Femur (tissue), 1 donor: ENCODE measurements around the gene ZBTB5.

Experiments
- DNase-seq: peaks from one replicate; pipeline ENCODE4 v3.0.0-alpha.2; 2017

Gene ZBTB5

DNA sequence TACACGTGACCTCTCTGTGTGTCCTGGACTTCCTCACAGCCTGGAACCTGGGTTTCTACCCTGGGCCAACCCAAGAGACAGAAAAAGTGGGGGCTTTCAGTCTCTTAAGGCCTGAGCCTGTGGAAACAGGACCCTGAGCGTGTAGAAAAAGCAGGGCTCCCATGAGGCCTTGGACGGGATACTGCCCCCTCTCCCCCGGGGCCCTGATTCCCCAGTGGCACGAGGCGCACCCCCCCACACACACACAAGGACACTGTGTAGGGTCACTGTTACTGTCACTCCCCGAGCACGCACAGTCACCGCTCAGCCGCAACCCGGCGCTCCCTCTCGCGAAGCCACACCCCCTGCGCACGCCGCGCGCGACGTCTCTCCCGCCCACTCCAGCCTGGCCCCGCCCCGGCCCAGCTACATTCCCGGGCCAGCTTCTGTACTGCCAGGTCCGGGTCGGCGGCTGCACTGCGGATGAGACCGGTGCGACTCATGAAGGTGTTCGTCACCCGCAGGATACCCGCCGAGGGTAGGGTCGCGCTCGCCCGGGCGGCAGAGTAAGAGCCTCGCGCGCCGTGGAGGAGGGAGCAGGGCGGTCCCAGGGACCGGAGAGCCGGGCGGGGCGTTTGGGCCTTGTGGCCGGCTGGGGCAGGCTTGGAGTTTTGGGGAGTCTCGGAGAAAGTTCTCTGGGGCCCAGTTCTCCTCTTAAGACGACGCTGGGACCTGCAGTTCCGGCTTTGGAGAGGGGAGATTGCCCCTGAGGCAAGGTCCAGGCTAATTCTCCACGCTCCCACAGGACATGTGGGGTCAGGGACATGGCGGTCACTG is 42.8 kb downstream of the ZBTB5 start, which contains the start of gene GRHPR:
Gene GRHPR (plus strand): TSS at position 408 of the 816 bp plus-strand sequence. CDS start 55 bp downstream, at position 463.
- DNase-seq, result peak; percentile 92

DNA sequence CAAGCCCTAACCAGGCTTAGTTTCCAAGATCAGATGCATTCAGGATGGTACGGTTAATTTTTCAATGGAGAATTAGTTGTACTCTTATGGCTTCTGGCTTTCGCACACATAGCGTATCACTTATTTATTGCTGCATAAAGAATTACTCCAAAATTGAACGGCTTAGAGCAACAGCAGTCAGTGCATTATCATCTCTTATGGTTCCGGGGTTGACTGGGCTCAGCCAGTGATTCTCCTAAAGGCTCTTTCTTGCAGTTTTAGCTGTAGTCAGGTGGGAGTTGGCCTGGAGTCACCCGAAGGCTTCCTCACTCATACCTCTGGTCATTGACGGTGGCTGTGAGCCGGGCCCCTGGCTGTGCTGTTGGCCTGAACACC is 43.3 kb downstream of the ZBTB5 start:
- DNase-seq, result no peak

DNA sequence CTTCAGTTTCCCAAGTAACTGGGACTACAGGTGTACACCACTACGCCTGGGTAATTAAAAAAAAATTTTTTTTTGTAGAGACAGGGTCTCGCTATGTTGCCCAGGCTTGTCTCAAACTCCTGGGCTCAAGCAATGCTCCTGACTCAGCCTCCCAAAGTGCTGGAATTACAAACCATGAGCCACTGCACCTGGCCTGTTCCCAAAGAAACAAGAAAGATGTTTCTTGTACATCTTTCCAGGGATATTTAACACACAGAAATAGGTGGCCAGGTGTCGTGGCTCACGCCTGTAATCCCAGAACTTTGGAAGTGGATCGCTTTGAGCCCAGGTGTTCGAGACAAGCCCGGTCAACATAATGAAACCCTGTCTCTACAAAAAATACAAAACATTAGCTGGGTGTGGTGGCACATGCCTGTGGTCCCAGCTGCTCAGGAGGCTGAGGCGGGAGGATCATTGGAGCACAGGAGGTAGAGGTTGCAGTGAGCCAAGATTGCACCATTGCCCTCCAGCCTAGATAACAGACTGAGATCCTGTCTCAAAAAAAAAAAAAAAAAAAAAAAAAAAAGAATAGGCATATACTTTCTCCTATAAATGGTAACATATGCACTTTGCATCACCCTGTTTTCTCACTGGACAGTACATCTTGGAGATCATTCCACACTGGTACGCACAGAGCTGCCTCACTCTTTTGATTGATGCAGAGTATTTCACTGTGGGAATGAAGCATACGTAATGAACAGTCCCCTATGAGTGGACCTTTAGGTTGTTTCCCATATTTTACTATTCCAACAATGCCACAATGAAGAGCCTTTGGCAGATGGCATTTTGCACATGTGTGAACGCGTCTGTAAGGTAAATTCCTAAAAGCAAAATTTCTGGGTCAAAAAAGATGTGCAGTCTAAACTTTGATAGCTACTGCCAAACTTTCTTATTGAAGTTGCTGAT is 44.7 kb downstream of the ZBTB5 start:
- no peak for DNase-seq

DNA sequence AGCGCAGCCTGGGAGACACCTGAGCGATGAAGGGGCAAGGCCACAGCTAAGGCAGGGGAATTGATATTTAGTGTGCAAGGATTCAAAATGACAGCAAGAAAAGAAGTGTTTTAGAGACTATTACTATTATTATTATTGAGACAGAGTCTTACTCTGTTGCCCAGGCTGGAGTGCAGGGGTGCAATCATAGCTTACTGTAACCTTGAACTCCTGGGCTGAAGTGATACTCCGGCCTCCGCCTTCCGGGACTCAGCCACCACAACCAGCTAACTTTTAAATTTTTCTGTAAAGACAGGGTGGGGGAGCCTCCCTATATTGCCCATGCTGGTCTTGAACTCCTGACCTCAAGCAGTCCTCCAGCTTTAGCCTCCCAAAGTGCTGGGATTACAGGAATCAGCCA is 46.0 kb downstream of the ZBTB5 start:
- no peak for DNase-seq

DNA sequence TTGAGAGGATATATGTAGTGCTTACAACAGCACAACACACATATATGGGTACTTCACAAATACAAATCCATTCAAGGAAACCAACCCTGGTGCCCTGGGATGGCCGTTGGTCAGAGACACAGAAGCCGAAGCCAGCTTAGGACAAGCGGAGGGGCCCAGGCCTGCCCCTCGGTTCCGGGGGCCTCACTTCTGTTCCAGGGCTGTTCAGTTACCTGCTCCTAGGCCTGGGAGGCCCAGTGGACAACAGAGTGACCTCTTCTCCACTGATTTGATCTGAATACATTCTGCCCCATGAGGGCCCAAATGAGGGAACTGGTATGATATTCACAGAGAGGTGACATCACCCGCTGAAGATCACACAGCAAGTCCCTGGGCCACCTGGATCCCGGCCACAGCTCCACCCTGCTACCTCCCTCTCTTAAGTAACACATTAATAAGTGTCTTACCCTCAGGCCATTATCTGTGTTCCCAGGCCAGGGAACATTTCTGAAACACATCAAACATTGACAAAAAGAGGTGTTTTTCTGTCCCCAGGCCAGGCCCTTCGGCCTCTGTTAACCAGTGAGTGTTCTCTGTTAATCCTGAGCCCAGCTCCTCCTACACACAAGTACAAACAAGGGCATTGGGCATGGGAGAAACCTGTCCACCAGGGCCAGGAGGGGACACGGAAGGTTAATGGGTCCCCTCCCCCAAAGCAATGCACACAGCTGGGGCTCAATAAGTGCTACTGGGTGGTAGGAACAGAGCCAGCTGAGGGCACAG is 47.2 kb downstream of the ZBTB5 start:
- DNase-seq, result no peak

DNA sequence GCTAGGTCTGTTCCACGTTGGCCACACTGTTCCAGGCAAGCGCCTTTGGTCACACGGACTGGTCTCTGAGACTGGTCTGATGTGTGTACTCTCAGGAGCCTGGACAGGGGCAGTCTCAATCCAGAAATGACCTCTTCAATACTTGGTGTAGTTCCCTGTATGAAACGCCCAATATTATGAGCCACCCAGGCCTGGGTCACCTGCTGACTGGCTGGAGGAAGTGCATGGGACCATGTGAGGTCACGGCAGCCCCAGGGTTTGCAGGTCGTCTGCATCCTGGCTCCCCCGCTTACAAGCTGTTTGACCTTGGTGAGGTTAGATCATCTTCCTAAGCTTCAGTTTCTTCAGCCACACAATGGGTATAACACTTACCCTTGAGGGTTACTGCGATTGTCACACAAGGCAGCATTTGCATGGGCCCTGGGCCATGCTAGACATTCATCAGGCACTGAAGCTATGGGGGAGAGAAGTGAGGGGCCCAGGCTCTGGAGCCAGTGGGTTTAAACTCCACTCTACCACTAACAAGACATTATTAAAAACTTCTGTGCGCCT is 47.9 kb downstream of the ZBTB5 start:
- DNase-seq, result no peak

DNA sequence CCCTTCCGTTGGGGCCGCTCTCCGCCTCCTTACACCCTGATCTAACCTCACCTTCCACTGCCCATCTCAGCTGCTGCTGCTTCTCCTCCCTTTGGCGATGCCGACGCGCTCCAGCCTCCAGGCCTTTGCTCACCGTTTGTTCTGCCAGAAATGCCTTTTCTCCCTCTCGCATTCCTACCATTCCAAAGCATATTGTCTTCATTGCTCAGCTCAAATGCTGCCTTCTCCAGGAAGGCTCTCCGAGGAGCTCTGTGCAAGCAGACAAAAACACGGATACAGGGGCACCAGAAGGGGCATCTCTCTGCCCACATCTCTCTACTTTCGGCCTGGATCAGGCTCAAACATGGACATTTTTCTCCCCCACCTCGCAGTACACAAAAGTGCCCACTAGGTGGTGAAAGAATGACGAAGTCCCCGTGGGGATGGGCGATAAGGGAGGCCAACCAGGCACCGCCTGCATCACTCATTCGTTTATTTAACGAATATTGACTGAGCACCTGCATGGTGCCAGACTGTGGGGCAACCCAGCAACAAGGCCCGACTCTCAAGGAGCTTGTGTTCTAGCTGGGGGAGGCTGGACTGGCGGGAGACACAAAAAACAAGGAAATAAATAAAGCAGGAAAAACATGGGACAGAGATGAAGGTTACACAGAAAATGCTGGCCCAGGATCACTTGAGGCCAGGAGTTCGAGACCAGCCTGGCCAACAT is 50.1 kb downstream of the ZBTB5 start:
- DNase-seq, result peak; percentile 71

DNA sequence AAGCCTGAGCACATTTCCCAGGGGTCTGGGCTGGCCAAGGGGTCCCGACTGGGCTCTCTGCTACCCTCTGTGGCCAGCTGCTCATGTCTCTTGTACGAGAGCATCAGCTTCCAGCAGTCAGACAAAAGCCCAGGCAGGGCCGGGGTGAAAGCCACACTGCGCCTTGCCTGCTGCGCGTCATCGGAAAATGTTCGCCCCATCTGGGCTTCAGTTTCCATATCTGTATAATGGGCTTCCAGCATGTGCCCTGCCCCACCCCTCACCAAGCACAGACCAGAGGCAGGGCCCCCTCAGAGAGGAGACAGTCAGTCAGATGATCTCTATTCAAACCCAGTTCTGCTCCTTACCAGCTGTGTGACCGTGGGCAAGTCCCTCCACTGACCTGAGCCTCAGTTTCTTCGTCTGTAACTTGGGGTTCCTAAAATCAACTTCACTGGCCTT is 50.7 kb downstream of the ZBTB5 start:
- no peak for DNase-seq

DNA sequence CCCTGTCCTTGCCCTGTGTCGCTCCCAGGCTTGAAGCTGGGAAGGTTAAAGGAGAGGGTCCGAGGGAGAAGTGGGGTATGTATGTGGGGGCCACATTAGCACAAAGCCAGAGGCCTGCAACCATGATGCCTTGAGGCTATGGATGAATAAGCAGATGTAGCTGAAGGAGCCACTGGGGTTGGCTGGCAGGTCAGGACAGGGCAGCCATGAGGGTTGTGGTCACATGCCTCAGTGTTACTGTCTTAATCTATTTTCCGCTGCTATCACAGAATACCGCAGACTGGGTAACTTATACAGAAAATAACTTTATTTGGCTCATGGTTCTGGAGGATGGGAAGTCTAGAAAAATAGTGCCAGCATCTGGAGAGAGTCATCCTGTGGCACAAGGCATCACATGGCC is 51.9 kb downstream of the ZBTB5 start:
- DNase-seq, result no peak

DNA sequence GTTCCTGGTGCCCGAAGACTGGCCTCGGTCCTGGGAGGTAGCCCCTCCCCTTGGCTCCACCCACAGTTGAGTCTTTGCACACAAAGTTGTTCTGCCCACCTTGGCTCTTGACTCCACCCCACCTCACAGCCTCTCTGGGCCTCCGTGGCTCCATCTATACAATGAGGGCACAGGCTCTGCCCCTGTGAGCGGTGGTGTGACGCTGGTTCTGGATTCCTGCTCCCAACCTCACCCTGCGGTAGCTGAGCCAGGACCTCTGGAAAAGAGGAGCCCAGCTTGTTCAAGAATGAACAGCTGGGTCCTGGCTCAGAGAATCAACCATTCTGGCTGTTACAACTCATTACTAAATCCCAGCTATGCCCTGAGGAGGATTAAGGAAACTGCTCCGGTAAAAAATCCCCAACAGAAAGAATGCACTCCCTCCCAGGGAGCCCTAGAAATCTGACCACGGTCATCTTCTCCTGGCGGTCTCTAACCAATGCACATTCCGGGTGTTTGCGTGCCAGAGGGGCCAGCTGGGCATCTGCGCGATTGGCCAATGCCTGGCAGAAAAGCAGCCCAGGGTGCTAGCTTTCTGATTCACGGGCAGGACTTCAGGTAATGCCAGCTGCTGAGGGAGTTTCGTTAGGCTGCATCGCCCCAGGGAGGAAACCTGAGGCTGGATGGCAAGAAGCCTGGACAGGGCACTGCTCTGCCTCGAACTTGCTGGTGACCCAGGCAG is 52.7 kb downstream of the ZBTB5 start:
- no peak for DNase-seq

DNA sequence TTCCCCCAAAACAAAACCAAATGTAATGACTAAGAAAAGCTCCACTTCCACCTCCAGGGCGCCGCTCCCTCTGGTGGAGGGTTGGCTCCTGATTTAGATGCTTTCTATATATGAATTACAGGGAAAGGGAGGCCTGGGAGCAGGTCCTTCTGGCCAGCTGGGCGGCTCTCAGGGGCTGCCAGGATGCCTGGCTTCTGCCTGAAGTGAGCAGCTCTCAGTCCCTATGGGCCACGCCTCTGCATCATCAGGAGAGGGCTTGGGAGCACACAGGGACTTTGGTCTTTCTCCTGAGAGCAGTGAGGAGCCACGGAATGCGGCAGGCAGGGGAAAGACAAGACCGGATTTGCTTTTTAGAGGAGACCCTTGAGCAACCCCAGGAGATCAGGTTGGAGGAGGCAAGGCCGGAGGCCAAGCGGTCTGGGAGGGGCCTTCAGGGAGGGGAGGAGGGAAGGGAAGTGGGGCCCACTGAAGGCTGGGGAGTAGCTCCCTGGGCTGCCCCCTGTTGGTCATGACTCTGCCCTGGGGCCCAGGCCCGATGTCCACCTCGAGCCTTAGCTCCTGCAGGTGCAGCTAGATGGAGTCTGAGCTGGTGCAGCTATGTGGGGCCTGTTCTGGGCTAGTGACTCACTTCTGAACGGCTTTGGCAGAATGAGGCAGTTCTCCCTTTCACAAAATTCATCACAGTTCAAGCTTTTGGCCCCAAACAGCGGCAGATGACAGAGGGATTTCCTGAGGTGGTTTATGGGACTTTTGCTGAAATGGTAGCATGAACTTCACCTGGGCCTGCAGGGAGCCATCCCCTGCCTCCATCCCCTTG is 54.1 kb downstream of the ZBTB5 start:
- no peak for DNase-seq

DNA sequence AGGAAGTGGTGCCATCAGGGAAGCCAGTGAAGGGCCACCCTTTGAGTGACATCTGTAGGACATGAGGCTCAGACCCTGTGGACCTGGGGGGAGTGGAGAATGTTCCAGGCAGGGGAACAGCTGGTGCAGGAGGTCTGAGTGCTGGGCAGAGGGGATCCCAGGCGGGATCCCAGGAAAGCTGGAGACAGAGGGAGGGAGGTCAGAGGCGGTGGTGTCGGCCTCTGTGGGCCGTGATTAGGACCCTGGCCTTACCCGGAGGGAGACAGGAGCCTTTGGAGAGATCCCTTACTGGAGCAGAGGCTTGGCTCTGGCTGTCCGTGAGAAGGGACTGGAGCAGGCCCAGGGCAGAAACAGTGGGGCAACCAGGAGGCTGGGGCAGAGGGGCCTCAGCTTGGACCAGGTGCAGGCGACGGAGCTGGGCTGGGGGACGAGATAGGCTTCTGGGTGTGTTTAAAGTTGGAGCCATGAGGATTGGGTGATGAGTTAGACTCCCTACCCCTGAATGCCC is 54.8 kb downstream of the ZBTB5 start:
- DNase-seq, result no peak

DNA sequence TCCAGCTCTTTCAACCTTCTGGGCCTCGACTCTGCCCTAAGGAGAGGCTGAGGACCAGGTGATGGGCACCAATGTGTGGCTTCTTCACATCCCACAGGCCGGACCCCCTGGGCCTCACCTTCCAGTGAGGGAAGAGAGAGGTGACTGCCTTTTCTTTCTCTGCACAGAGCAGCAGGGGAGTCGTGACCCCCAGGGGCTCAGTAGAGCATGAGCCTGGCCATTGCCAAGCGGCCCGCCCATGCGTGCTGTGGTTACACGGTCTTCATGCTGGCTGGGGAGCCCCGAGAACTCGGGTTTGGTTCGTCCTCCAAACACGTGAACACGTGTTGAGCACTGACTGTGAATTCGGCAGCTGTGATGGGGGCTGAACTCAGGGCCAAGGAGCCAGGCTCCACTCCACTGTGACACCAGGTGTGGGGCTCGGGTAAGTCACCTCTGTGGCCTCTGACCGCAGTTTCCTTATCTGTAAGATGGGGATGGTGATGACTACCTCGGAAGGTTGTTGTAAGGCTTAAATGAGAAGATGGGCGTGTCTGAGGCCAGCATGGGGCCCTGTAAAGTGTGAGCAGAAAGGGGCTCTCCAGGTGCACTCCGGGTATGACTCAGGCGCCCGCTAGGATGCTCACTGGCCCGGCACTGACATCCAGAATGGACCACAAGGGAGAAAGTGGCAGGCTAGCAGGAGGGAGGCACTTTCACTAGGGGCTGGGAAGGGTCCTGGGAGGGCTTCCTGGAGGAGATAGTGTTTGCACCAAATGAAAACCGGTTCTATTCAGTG is 56.1 kb downstream of the ZBTB5 start:
- DNase-seq, result no peak

DNA sequence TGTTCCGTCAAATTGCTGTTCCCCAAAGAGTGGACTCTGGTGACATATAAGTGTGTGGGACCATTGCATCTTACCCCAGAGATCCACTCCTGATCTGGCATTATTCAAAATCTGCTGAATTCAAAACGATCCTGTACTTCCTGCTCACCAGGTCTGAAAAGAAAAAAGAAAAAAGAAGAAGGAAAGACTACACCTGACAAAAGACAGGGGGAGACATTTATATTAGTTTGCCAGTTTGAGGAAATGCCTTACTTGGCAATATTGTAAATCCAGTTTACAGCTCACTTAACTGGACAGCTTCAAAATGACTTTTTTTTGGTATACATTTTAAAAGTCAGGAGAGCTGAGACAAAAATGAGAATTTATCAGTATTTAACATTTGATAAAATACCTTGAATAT is 57.8 kb downstream of the ZBTB5 start:
- DNase-seq, result no peak

DNA sequence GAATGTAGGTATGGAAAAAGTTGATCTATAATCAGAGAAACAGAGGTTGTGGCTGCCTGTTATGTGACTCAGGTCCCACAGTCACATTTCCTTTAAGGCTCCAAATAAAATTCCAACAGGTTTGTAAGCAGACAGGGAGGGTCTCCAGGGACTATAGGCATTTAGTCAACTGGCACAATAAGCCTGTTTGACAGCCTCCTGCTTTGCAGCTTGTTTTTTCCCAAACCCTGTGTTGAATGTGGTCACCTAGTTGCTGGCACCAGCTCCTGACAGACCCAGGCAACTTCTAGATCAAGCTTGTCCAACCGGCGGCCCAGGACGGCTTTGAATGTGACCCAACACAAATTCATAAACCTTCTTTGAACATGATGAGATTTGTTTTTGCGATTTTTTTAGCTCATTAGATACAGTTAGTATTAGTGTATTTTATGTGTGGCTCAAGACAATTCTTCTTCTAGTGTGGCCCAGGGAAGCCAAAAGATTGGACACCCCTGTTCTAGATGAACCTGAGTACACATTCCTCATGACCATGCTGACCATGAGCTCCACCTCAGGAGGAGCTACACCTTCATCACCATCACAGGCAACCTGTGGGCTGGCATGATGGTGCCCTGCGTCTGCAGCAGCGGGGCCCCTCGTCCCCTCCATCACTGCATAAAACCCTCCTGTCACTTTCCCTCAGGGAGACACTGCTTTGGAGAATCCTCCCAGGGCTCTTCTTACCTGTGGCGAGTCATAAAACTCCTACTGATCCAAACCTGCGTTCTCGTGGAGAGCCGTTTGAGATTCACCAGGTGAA is 58.4 kb downstream of the ZBTB5 start:
- DNase-seq, result no peak

DNA sequence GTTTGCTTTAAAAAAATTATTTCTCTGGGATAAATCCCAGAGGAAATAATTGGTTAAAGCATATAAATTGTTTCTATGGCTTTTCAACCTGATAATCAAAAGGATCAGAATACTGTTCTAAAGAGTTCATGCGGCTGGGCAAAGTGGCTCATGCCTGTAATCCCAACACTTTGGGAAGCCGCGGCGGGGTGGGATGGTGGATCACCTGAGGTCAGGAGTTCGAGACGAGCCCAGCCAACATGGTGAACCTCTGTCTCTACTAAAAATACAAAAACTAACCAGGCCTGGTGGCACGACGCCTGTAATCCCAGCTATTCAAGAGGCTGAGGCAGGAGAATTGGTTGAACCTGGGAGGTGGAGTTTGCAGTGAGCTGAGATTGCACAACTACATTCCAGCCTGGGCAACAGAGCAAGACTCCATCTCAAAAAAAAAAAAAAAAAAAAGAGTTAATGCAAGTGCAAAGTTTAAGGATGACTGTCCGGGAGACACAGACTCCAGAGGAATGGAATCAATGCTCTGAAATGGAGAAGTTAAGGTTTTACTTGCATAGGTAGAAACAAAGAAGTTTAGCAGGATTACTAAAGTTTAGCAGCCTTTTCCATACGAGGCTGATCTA is 59.4 kb downstream of the ZBTB5 start:
- DNase-seq, result no peak

DNA sequence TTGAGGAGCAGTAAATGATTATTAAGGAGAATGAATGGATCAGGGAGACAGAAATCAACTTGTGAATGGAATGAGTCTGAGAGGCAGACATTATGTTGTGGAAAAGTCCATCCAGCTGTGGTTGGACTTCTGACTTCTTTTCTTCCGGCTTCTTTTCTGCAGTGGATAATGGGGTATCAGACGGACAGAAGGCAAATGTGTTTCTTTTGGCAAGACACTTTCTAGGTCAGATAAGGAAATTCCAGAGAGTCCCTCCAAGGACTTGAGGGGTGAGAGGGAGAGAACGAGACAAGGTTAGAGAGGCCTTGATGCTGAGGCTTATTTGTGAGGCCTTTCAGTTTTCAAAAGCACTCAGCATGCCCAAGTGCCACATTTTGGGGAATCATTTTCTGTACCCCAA is 59.9 kb downstream of the ZBTB5 start:
- DNase-seq, result no peak

DNA sequence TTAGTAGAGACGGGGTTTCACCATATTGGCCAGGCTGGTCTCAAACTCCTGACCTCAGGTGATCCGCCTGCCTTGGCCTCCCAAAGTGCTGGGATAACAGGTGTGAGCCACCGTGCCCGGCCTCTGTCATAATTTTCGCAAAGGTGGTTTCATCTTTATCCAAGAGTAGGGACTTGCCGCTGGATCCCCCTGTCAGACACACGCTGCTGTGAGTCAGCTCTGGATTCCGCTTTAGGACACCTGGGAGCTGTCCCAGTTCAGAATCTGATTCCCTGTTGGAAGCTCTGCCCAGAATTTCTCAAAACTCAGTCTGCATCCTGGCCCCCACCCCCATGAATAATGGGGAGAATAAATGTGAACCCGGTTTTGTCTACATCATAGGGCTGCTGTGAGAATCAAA is 60.7 kb downstream of the ZBTB5 start:
- DNase-seq, result no peak
